ENCODE results near the gene NSUN2.

DNA sequence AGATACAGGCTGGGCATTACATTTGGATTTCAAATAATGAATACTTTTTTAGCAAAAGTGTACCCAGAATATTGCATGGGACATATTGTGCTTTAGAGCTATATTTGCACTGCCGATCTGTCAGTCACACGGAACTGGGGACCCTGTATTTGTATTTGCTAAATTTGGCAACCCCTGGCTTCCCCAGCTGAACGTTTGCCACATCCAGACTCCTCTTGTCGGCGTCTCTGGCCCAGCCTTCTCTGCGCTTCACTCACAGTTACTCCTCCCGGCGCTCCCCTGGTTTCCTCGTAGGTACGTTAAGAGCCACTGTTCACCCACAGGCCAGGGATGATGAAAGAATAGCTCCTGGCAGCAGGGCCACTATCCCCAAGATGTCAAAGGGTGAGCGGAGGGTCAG lies 58.7 kb downstream of the NSUN2 start:
- no peak for TF ChIP-seq POLR2A (IDR thresholded peaks at IDR 0.05)
- TF ChIP-seq, protein P1, sequence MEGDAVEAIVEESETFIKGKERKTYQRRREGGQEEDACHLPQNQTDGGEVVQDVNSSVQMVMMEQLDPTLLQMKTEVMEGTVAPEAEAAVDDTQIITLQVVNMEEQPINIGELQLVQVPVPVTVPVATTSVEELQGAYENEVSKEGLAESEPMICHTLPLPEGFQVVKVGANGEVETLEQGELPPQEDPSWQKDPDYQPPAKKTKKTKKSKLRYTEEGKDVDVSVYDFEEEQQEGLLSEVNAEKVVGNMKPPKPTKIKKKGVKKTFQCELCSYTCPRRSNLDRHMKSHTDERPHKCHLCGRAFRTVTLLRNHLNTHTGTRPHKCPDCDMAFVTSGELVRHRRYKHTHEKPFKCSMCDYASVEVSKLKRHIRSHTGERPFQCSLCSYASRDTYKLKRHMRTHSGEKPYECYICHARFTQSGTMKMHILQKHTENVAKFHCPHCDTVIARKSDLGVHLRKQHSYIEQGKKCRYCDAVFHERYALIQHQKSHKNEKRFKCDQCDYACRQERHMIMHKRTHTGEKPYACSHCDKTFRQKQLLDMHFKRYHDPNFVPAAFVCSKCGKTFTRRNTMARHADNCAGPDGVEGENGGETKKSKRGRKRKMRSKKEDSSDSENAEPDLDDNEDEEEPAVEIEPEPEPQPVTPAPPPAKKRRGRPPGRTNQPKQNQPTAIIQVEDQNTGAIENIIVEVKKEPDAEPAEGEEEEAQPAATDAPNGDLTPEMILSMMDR (IDR thresholded peaks at IDR 0.05) = no peak
